GM10847 (cell line): ENCODE data around the gene C5orf47.

Experiments
- POLR2A ChIP-seq: IDR thresholded peaks from 2 replicates; pipeline ENCODE4 v1.6.1; 2011; ENCODE audit not compliant: insufficient read length; ENCODE audit errors: extremely low read depth

The C5orf47 gene

DNA sequence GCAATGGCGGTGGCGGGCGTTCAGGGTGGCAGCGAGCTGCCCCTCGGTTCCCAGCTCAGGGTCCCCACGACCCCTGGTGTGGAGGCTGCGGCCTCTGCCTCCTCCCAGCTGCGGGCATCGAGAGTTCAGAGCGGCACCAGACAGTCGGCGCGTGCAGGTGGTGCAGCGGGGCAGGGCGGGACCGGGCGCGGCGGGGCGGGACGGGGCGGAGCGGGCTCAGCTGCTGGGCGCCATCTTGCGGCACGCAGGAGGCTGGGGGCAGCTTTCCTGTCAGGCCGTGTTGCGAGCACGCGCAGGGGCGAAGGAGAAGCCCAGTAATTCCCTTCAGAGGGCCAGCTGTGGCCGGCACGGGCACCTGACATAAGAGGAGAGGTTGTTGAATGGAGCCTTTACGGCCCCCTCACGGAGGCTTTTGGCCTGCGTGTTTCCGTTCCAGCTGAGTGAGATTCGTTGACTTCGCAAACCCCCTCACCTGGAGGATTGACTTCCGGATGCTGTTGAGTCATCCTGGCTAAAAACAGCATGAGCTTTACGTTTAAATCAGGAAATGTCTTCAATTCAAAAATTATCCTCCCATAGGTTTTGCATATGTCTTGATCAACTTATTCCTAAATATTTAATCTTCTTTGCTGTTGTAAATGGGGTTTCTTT, 587 bp downstream of the C5orf47 start:
- TF ChIP-seq POLR2A = no peak

DNA sequence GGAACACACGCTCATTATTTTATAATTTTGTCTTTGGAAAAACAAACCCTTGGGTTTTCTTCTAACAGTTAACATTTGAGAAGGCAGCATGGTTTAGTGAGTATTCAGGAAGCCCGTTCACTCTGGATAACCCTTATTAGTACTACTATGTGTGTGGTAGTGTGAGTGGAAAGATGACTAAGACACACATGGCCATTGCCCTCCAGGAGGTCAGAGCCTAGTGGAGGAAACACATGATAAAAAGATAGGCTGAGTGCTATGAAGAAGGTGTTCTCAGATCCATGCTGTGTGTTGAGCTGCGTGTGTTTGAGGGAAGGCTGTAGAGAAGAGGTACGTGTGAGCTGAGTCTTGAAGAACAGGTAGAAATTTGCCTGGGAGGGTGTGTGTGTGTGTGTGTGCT, 8.4 kb downstream of the C5orf47 start:
- no peak for TF ChIP-seq POLR2A

DNA sequence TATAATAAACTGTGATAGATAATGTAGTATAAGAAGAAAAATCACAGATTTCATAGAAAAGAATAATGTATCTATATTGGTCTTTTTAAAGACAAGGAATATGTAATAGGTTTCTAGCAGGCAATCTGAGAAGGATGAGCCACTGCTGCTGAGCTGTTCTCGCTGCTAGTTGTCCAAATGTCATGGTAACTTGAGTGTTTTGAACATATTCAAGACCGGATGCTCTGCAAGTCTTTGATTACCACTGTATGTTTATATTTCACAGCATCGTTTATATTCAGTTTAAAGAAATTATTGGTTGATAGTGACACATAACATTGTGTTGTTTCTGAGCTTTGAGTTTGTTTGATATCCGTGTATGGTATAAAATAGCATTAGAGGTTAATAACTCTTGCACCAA, 9.6 kb downstream of the C5orf47 start:
- TF ChIP-seq POLR2A = no peak

DNA sequence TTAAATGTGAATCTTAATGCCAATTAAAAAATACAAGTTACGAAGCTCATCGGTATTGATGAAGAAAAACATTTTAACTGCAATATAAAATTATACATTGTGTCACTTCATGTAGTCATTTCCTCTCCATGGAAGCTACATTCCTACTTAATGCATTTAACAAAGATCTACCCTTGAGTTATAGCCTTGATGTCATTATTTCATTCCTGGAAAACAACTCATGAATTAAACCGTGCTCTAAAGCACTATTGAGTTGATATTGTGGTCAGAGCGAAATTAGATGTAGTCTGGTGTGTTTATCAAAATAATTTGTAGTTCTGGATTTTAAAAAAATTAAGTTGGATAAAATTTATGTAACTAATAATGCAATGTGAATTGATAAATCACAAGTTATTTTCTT, 11.1 kb downstream of the C5orf47 start:
- no peak for TF ChIP-seq POLR2A

DNA sequence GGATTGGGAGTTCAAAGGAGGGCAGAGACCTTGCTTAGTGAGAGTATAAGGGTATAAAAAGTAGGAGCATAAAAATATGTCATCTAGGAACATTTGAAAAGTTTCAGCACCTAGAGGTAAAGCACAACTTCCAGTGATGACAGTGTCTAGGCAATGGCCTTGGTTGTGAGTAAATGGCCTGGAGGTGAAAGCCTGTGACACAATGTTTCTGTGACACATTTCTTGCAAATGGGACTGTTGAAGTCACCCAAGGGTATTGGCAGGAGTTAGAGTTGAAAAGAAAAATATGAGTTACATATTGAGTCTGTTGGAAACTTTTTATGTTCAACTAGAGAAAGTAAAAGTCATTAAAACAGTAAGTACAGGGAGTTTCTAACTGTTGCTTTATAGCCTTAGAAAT, 14.8 kb downstream of the C5orf47 start:
- no peak for TF ChIP-seq POLR2A

DNA sequence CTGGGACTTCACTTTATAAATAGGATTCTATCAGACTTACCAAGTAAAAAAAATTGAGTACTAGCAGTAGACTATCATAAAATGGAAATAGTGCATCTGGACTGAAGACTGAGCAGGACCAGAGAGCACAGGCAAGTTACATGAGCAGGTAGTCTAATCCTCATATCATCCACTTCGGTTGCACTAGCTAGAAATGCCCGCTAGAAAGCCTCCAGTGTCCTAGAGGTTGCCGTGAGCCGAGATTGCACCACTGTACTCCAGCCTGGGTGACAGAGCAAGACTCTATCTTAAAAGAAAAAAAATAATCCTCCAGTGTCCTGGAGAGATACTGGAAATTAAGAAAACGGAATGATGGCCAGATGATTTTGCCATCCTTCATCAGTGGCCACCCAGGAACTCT, 20.0 kb downstream of the C5orf47 start:
- TF ChIP-seq POLR2A = no peak

DNA sequence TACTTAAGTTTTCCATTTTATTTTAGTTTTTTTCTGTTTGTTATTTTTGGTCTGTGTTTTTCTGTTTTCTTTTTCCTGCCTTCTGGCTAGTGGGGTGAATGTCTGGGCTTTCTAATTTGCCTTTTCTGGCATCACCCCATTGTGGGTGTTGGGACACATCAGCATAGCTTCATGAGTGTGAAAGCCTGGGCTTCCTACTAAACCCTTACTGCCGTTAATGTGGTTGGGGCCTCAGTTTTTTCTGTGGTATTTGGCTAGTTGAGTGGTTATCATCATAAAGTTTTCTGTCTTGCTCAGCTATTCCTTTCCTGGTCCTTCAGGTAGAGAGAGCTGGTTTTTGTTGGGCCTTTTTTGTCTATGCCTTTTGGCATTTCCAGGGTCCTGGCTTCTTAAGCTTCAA, 21.4 kb downstream of the C5orf47 start:
- TF ChIP-seq POLR2A = no peak

DNA sequence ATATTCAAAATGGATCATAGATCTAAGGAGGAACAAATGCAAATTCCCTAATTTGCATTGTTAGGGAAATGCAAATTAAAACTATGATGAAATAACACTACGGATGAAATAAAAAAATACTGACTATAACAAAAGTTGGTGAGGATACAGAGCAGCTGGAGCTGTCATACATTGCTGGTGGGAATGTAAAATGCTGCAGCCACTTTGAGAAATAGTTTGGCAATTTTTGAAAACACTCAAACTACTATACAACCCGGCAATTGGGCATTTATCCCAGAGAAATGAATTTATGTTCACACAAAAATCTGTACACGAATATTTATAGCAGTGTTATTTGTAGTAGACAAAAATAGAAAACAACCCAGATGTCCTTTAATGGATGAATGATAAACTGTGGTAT, 22.5 kb downstream of the C5orf47 start:
- TF ChIP-seq POLR2A = no peak

DNA sequence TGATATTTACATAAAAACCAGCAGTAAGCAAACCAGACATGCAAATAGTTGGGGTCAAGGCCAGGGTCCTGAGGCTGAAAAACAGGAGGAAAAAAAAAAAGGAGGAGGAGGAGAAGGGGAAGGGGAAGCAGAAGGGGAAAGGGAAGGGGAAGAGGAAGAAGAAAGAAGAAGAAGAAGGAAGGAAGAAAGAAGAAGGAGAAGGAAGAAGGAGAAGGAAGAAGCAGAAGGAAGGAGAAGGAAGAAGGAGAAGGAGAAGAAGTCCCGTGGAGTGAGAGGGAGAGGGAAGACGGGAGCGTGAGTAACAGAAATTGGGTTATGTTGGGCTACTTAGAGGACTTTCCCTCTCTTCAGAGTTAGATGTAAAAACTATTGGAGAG, 31.9 kb downstream of the C5orf47 start:
- TF ChIP-seq POLR2A = no peak

DNA sequence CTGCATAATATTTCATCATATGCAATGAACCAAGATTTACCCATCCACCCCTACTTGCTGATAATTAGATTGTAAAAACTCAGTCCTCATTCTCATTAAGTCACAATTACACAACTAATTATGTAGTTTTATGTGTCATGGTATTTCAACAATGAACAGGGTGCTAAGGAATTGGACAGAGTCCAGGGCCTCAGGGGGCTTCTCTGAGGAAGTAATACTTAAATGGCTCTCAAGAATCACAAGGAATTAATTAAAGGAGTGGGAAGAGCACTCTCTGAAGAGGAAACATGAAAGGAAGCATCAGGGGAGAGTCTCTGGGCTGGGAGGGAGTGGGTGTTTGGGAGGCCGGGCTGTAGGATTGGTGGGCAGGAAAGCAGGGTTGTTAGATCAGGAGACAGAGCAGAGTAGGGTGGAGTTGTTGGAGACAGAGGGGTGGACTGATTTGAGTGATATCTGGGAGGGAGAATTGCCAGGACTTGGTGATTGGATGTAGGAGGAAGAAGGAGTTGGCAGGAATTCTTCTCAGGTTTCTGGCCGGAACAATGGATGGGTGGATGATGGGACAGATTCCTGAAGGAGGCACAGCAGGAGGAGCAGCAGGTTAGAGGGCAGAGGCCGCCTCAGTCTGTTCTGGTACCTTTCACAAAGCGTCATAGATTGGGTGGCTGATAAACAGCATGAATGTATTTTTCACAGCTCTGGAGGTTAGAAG, 33.6 kb downstream of the C5orf47 start:
- TF ChIP-seq POLR2A = no peak

DNA sequence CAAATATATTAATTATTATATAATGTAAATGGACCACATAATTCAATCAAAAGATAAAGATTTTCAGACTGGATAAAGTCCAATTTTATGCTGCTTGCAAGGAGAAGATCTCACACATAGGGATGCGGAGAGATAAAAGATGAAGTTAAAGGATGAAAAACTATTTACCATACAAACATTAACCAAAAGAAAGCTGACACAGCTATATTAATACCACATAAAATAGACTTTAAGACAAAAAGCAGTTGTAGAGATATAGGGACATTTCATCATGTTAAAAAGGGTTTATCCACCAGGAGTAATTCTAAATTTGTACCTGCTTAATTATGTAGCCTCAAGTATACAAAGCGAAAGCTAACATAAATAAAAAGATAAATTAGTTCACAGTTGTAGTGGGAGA, 41.3 kb downstream of the C5orf47 start:
- no peak for TF ChIP-seq POLR2A

DNA sequence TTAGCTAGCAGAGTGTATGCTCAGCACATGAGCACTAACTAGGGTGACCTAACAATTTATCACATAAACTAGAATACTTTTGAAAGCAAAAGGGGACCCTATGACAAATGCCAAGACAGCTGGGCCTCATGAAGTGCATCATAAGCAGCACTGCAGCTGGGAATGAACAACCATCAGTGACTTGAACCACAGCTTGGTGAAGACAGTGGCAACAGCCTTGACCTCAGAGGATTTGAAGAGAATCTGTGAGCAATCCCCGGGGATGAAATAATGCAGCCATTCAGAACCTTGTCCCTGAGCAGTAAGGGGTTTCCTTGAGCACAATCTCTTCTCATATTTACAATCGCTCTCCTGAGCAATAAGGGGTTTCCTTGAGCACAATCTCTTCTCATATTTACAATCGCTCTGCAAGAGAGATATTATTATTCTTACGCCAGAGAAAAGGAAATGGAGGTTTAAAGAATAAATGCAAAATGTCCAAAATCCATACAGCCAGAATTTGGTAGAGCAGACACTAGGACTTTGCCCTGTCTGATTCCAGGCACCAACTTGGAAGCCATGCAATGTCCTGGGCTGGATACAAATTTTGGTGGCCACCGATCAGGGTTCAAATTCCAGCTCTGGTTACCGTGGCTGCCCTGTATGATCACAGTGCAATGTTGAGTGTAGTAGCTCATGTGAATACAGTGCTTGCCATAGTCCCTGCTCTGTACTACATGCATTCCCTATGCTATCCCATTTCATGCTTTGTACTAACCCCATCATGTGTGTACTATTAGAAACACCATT, 55.7 kb downstream of the C5orf47 start:
- TF ChIP-seq POLR2A = no peak

DNA sequence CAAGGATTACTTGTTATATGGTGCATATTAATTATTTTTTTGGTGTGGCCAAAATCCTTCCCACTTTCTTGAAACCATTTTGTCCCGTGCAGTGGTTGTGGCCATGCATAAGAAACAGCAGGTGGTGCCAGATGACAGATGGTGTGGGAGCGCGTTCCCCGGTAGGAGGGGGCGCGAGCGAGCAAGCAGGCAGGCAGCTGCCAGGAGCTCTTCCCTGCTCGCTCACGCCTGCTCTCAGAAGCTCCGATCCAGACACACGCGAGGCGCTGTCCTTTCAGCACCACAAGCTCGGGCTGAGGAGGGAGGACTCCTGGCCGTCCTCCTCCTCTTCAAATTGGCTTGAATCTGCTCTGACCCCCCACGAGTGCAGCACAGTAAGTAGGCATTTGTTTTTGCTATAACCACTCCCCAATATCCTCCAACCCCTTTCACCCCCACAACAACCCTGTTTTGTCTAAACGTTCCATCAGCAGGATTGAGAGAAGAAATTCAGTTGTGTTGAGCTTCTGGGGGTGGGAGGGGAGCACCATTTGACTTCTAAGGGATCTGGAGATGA, 56.6 kb downstream of the C5orf47 start, which contains the start of gene NSG2:
NSG2 (plus strand) TSS at position 237 of the 556 bp plus-strand sequence. CDS start 1,050 bp downstream, outside the sequence.
- TF ChIP-seq POLR2A = no peak

DNA sequence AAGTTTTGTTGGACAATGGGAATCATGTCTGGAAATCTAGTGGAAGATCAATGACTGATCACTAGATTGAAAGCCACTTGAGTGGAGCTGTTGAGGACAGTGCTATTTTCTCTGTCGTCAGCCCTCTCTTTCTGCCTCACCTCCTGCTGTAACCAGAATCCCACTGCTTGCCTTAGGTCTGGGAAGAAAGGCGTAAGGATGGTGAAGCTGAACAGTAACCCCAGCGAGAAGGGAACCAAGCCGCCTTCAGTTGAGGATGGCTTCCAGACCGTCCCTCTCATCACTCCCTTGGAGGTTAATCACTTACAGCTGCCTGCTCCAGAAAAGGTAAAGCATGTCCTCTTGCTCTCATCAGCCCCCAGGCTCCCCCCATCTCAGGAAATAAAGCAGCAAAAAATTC, 57.6 kb downstream of the C5orf47 start:
- TF ChIP-seq POLR2A = no peak

DNA sequence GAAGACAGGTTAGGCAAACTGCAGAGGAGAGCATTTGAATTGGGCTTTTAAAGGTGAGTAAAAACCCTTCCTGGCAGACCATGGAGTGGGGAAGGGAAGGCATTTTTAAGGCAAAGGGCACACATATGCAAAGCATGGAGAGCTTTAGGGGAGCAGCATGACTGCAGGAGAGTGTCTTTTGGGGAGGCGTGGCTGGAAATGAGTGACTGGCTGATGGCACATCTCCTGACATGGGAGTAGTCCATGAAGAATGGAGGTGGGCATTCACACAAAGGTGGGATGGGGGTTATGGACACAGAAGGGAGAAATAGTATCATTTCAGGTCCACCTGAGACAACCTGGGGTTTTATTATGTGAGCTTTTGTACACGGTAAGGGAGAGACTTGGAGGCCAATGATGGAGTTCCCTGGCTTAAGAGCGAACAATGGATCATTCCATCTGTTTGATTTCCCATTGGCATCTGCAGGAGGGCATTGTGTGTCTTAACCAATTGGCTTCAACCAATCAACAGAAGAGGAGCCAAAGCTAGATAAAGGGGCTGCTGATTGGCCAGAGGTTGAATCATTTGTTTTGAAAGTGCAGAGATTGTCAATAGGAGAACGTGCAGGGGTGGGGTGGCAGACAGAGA, 58.6 kb downstream of the C5orf47 start:
- no peak for TF ChIP-seq POLR2A
